GM19099 (cell line): ENCODE results near the gene CNOT6L.

Source experiments
- POLR2A ChIP-seq: IDR thresholded peaks from 3 replicates; pipeline ENCODE4 v1.6.1; 2011; ENCODE audit warnings: low read depth; ENCODE audit not compliant: insufficient read length; ENCODE audit errors: extremely low read depth

CNOT6L gene

DNA sequence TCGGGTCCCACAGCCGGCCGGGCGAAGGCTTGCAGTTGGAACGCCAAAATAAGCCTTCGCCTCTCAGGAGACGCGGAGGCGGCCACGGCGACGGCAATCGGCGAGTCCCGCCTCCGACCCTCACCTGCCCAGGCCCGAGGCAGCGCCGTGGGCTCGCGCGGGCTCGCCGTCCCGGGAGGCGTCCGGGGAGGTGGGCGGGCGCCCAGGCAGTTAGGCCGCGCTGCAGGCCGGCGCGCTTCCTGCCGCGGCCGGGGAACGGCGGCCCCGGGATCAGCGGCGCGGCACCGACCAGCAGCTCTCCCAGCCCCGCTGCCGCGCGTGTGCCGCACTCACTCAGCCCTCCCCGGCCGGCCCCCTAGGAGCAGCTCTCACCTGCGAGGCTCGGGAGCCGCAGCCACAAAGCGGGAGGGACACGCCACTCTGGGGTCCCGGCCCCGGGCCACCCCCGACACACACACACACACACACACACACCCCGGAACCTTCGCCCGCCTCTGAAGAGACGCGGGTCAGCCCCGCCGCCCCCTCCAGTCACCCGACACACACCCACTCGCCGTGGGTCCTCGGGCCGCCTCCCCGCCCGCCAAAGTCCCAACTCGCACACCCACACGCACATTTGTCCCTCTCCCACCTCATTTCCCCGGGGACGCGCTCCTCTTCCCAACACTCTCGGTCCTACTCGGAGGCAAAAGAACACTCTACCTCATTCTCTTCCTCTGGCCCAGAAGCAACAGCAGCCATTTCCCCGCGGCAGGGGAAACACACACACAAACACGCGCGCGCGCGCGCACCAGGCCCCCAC lies at the start of gene CNOT6L:
TSS of gene CNOT6L (minus strand) at position 767 of the 802 bp plus-strand sequence. CDS start at position 707, 60 bp downstream.
- TF ChIP-seq POLR2A, result no peak

DNA sequence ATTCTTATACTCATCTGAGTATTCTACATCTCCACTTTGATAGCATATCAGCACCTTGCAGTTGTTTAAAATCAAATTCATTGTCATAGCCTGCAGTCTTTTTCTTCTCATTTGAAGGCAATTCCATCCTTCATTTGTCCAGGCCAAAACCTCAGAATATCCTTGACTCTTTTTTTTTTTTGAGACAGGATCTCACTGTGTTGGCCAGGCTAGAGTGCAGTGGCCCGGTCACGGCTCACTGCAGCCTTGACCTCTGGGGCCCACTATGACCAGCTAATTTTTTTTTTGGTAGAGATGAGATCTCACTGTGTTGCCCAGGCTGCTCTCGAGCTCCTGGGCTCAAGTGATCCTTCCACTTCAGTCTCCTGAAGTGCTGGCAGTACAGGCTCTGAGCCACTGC lies 46.1 kb upstream of the CNOT6L start:
- TF ChIP-seq POLR2A, result no peak

DNA sequence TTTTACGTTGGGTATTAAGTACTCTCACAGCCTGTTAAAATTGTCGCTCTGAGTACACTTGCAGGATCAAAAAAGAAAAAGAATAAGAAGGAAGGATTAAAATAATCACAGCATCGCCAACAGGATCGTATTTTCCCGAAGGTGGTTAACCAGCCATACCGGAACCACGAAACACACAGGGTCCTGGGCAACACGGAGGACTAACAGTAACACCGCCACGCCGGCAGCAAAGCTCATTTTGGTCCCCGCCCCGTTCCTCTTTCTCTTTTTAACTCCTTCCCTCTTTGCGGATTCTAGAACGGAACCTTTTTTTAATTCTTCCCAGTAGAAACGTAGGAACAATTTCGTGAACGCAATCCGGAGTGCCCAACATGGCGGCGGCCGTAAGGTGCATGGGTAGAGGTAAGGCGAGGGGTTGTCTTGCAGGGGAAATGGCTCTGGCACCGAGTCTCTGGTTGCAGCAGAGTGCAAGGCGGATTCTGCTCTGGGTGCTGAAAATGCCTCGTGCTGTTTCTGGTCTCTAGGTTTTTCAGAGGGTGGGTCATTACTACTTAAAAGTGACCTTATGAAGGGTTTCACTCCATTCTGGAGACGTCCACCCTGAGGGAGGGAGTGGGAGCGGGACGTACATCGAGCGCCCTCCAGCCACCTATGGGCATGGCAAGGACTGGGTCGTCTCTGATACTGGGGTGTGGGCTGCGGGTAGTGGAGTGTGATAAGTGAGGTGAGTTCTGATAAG lies 43.5 kb upstream of the CNOT6L start, which contains the start of gene MRPL1:
TSS of gene MRPL1 (plus strand) at position 353 of the 739 bp plus-strand sequence. CDS start at position 372, 19 bp downstream.
- peak; percentile 92 for TF ChIP-seq POLR2A

DNA sequence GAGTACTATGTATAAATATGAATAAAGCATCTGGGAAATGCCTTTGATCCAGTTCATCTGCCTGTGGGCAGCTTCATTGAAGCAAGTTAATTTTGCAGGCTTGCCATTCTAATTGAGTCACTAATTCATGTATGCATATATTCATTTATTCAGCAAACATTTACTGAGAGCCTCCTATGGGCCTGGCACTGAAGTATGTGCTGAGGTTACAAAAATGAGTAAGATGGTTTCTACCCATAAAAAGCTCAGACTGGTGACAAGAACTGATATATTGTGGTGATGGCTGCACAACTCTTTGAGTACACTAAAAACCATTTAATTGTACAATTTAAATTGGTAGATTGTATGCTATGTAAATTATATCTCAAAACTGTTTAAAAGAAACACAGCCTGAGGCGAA lies 42.3 kb upstream of the CNOT6L start:
- TF ChIP-seq POLR2A, result no peak

DNA sequence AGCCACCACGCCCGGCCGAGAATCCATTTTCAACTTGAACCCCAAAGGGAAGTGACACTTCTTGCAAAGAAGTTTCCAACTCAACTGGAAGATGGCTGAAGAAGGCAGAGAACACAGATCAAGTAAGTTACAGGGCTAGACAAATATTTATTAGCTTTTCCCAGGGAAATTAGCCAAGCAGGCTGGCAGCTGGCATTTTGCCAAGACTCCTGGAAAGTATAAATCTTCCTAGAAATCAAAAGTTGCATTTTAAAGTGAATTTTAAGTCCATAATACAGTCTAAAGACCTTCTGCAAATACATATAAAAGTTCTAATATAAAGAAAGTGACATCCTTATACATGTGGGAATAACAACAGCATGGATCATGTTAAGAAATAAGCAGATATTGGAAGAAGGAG lies 40.1 kb upstream of the CNOT6L start:
- no peak for TF ChIP-seq POLR2A

DNA sequence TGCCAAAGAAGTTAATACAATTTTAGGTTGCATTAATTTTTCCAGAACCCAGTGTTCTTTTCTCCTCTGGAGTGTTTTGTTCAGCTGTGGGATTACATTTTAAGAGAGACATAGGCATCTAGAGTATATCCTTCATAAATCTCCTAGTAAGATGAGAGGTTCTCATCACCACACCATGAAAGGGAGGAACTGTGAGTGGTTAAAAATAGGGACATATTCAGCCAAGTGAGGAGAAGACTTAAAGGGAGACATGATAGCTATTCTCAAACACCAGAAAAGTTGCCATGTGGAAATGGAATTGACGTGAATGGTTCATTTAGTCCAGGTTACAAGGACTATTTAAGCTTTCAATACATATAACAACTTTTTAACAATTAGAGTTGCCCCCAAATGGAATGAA lies 37.0 kb upstream of the CNOT6L start:
- no peak for TF ChIP-seq POLR2A

DNA sequence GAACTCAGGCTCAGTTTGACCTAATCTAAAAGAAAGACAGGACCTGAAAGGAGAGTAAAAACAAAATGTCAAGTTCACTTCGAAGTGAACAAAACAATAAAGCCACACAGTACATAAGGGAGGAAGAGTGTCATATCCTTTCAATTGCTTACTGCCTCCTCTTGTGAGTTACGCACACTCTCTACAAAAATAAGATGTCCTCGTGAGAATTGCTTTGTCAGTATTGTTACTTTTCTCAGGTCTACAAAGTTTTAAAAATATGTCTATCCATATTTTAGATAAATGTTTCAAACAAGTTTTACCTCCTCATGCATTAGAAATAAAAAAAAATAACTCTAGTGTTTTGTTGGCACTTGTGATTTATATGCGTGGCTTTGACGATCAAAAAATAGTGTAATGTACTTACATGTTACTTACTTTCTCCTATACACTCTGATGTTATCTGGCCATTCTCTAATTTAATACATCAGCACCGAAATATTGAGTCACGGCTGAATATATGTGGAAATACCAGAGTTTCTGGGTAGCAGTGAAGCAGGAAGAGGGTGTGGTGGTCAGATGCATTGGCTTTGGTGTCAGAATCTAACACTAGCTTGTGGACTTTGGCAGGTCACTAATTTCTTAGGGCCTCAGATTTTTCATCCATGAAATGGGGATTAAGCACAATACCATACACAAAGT lies 35.4 kb upstream of the CNOT6L start:
- no peak for TF ChIP-seq POLR2A

DNA sequence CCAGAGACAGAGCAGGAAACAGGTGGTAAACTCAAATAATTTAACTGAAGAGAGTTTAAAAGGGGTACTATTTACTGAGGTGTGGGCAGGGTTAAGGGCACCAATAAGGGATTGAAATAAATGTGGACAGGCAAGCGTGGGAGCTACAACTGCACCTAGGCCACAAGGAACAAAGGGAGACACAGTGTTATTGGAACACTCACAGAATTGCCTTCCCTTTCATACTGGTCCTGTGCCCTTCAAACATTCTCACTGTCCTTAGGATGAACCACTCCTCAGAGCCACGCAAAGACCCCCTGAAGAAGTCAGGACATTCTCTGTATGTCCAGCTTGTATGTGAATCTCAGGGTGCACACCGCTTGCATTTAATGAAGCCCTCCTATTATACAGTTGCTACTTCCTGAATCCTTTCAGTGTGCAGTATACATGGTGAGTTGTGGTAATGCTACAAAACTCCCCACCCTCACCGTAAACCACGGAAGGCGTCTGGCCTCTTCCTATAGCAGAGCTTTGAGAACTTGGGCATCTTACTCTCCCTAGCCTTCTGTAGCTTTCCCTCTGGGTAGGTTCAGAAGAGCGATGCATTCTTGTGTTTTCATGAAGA lies 33.8 kb upstream of the CNOT6L start:
- TF ChIP-seq POLR2A, result no peak

DNA sequence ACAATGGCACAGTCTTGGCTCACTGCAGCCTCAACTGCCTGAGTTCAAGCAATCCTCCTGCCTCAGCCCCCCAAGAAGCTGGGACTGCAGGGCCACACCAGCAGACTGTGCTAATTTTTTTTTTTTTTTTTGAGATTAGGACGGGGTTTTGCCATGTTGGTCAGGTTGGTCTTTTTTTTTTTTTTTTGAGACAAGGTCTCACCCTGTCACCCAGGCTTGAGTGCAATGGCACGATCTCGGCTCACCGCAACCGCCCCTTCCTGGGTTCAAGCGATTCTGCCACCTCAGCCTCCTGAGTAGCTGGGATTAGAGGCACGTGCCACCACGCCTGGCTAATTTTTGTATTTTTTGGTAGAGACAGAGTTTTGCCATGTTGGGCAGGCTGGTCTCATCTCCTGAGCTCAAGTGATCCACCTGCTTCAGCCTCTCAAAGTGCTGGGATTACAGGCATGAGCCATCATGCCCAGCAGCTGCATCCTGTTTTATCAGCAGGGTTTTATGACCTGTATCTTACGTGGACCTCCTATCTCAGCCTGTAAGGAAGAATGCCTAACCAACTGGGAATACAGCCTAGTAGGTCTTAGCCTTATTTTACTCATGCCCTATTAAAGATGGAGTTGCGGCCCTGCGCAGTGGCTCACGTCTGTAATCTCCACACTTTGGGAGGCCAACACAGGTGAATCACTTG lies 30.3 kb upstream of the CNOT6L start:
- no peak for TF ChIP-seq POLR2A

DNA sequence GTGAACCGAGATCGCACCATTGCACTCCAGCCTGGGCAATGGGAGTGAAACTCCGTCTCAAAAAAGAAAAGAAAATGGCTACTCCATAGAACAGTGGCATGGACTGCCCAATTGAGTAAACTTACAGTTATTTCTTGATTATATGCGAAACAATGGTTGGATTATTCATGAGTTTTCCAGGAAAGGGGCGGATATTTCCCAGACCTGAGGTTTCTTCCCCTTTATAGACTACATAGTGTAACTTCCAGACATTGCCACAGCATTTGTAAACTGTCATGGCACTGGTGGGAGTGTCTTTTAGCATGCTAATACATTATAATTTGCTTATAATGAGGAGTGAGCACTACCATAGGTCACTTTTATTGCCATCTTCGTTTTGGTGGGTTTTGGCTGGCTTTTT lies 29.3 kb upstream of the CNOT6L start:
- TF ChIP-seq POLR2A, result no peak

DNA sequence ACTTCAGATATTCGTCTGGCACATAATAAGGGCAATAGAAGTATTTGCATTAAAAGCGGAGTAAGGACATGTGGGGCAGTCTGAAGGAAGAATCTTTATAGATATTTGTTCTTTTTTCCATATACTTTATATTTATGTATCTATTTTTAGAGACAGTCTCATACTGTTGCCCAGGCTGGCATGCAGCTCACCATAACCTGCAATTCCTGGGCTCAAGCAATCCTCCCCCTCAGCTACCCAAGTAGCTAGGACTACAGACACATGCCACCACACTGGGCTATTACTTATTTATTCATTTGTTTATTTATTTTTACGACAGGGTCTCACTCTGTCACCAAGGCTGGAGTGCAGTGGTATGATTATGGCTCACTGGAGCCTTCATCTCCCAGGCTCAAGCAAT lies 26.8 kb upstream of the CNOT6L start:
- TF ChIP-seq POLR2A, result no peak

DNA sequence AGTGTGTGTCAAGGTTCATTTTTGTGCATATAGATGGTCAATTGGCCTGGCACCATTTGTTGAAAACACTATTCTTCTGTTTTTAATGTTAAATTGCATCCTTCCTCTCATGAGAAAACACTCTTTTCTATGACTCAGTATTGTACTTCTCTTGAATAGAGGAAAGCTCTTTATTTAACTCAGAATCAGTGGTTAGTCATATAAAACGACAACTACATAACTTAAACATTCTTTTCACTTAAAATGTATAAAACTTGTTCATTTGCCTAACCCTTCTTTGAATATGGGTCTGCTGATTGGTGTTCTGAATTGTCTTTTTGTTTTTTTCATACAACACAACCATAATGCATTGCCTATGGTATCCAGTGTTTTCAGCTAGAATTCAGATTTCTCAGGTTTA lies 26.2 kb upstream of the CNOT6L start:
- no peak for TF ChIP-seq POLR2A

DNA sequence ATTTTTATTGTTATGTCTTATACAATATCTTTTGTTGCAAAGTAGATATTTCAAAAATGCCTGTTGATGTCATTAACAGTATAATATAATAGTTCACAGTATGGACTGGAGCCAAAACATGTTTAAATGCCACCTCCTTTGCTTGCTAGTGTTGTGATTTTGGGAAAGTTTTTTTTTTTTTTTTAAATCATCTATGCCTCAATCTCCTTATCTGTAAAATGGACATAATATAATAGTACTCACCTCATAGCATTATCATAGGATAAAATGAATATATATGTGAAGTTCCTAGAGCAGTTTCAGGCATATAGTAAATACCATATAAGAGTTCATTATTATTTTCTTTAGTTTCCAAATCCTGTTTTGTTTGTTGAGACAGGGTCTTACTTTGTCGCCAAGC lies 25.2 kb upstream of the CNOT6L start:
- TF ChIP-seq POLR2A, result no peak

DNA sequence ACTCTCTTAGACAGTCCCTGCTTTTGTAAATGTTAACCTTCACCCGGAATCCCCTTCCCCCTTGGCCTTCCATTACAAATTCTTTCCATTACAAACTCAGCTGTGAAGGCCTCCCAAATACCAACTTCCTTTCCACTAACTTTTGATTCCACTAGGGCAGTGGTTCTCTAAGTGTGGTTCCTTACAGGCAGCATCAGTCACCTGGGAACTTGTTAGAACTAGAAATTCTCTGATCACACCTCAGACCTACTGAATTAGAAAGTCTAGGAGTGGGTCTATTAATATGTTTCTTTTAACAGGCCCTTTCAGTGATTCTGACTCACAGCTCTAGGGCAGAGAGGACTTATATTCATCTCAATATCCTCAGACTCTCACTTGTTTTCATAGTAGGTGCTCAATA lies 24.5 kb upstream of the CNOT6L start:
- TF ChIP-seq POLR2A, result no peak

DNA sequence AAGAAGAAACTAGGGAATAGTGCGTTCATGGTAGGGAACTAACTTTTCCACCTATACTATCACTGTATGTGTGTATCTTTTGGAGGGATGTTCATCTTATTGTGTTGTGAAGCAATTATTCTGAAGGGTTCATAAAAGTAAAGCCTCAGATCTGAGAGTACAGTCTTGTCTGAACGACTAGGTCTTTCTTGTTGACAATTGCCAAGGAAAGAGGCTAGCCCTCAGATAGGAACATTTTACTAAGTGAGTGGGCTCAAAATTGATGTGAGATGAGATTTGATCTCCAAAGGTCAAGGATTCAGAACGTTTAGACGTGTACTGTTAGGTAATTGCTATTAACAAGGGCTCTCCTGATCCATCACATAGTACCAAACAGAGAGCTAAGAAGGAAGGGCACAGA lies 15.2 kb upstream of the CNOT6L start:
- no peak for TF ChIP-seq POLR2A
